NCI-H1105 treated with DMSO at 0.1 percent for 48 hours (cell line): ENCODE measurements around the gene PPARA.

Experiments used
- DNase-seq: peaks from one replicate; lab custom pipeline; 2025; lab: John Stamatoyannopoulos, UW

The PPARA gene

DNA sequence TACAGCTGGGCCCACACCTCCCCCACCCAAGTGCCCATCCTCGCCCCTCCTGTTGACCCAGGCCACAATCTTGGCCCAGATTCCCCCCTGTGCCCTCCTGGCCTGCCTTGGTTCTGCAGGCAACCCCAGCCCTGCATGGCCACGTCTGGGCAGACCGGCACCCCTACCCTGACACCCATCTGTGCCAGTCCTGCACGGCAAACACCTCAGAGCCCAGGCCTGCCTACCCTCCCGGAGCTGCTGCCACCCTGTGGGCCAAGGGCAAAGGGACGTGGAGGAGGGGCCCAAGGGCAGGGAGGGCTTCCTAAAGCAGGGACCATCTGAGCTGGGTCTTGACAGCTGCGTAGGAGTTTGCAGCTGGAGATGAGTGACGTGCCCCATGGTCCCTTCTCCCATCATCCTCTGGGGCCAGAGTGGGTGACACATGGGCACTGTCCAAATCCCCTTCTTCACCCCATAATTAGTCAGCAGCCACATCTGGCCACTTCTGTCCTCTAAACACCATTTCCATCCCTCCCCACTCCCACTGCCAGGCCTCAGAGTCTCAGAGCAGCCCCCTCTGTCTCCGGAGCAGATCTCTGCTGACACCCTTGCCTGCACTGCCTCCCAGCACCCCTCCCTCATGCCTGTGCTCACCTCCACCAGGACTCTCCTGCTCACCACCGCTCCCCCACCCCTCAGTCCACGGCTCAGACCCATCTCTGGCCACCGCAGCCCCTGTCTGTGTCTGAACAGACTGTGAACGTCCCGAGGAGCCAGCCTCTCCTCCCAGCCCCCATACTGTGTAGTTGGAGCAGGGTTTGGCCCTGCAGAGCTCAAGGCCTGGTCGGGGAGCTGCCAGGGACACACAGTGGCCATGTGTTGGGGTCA, 35.6 kb upstream of the PPARA start:
- DNase-seq, result no peak

DNA sequence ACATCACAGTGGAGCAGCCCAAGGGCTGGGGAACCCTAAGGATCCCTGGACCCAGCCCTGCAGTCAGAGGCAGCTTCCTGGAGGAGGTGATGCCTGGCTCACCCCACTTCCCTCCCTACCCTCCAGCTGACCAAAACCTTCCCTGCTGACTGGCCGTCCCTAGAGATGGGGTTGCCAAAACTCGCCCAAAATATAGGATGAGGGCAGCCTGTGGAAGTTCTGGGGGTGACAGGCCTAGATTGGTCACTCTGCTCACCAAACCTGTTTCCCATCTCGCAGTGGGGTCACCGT, 35.0 kb upstream of the PPARA start:
- no peak for DNase-seq

GRCh38 chr22:46115755-46116490, 34.4 kb upstream of the PPARA start:
- no peak for DNase-seq

GRCh38 chr22:46116491-46116958, 33.8 kb upstream of the PPARA start:
- peak; percentile 55 for DNase-seq

DNA sequence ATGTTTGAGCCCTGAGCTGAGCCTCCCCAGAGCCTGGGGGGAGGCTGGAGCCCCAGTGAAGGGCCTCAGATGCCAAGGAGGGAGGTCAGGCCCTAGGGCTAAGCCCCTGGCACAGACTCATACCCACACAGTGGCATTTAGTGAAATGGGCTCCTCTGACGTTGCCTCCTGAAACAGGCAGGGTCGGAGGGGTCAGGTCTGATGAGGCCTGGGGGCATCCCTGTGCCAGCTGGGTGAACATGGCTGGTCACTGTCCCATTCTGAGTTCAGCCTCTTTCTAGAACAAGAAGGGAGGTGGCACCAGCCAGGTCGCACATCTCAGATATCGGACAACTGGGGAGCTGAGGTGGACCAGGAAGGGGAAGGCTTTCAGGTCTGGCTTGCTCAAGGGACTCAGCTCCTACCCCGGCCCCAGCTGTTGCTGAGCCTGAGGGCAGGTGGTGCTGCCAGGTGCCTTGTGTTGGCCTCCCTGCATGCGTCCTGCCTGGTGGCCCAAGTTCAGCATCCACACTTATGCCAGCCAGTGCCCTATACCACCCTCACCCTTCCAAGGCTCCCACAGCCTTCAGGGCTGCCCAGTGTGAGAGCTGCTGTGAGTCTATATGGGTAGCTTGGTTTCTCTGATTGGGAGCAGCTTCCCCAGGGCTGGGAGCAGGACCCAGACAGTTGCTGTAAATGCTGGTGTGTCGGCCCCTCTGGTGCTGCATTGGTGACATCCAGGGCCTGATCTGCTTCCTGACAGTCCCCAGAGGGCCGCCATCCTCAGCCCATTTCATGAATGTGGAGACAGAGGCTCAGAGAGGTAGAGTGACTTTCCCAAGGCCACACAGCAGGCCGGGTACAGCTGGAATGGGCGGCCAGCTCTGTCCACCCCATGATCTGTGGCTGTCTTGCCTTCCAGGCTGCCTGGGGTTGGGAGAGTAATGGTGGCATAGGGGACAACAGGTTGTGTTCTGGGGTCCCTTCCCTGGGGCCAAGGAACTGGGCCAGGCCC, 32.8 kb upstream of the PPARA start:
- no peak for DNase-seq

GRCh38 chr22:46119093-46119728, 31.1 kb upstream of the PPARA start:
- DNase-seq, result no peak

DNA sequence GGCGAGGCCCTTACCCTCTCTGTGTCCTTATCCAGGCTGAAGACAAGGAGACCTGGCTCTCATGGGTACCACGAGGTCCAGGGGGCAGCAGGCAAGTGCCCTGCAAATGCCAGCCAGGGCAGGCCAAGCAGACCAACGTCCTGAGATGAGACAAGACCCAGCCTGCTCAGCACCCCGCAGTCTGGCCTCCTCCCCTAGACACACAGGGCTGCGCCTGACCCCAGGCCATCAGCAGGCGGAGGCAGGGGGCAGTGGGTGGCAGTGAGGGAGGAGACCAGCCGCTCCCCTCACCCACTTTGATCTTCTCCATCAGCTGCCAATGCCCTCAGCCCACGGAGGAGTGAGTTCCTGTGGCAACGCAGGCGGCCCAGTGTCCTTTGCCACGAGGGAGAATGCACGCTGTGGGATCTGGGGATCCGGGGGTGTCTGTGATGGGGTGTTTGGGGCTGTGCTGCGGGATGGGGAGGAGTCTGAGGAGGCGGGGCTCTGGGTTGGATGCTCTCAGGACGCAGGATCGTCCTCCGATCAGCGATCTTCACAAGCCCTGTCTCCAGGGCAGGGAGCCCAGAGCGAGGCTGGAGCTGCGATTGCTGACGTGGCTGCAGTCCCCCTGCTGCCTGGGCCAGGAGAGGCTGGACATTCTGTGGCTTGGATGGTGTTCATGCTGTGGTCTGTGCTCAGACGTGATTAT, 30.5 kb upstream of the PPARA start:
- no peak for DNase-seq

DNA sequence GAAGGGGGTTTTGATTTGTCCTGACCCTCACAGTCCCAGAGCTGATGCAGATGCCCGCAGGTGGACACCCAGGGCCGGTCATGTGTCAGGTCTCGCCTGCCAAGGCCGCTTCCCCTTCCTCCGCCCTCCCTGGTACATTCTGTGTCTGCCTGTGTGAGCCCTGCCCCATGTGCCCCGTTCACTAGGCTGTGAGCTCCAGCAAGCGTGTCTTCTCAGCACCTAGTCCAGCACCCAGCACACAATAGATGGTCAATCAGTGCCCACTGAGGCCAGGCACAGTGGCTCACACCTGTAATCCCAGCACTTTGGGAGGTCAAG, 29.9 kb upstream of the PPARA start:
- DNase-seq, result no peak

GRCh38 chr22:46121079-46121478, 29.2 kb upstream of the PPARA start:
- DNase-seq, result no peak

GRCh38 chr22:46121523-46122287, 28.6 kb upstream of the PPARA start:
- no peak for DNase-seq

DNA sequence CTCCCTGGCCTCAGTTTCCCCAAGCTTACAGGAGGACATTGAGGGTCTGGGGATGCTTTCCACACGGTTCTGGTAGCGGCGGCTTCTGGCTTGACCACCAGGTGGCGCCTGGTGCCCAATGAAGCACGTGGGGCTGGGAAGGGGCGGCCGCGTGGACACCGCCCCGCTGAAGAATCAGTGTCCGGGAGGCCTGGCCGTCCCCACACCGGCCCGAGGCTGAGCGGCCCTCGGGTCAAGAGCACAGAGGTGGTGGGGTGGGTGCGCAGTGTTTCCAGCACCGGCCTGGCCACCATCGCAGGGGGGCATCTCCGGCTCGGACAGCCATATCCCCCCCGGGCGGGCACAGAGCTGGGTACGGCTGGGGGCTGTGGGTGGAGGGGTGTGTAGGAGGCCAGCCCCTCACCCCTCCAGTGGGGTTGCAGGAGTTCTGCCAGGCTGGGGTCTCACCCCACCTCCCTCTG, 27.8 kb upstream of the PPARA start:
- peak; percentile 16 for DNase-seq

- DNase-seq, result no peak
Measured at GRCh38 chr22:46122980-46123693, 27.2 kb upstream of the PPARA start.

GRCh38 chr22:46123694-46124382, 26.5 kb upstream of the PPARA start:
- no peak for DNase-seq

DNA sequence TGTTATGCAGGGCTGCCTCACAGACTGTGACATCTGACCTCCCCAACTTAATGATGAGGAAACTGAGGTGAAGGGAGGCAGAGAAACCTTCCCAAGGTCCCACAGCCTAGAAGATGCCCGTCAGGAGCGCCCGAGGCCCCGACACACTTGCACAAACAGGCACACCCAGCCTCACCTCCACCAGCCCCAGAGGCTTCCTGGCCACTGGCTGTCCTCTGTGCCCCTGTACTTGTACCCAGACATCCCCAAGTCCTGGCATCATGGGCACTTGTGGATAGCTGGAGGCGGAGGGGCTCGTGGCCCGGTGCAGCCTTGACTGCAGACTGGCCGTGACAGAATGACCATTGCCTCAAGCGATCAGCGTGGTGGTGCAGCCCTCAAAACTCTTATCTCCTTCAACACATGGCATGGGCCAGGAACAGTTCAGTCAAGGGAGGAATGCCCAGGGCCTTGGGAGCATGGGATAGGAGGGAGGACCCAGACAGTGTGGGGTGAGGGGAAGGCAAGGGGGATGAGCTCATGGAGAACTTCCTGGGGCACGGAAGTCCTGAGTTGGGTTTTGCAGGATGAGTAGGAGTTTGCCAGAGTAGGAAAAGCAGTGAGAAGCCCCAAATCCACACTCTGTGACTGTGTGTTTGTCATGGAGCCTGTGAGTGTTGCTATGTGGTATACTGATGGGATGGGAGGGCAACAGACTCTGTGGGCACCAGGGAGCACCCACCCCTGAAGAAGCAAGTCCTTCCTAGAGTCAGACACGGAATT, 25.8 kb upstream of the PPARA start:
- DNase-seq, result no peak

- DNase-seq, result no peak
Measured at GRCh38 chr22:46125311-46125710, 25.0 kb upstream of the PPARA start.

DNA sequence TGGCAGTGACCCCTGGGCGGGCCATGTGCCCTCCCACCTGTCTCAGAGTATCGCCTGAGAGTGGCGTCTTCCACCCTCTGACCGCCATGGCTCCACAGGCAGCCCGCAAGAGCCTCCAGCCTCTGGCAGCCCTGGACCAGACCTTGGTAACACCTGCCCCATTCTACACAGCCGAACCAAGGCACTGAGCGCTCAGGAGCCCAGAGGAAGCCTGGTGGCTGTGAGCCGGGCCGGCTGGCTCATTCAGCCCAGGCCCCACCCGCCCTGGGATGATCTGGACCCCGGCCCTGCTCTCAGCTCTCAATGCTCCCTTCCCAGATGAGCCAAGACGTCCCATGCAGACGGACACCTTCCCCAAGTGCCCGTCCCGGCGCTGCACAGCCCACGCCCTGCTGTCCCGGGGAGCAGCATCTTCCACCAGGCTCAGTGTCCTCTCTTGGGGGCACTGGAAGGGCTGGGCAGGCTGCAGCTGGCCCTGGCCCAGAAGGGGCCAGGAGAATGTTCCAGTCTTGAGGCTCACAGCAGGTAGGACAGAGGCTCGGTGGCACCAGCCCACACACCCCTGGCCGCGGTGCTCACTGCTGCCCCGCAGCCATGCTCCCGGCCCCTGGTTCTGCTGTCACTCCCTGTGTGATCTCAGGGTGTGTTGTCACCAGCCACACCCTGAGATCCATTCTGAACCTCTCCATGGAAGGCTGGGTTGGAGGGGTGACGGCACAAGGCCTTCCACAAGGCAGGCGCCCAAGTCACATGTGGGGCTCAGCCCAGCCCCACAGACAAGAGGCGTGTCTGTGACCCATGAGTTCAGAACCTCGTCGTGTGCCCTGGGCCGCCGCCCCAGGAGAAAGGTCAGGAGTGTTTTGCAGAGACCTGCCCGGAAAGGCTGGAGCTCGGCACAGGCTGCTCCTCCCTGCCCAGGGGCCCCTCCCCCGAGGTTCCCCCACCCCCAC, 24.2 kb upstream of the PPARA start:
- no peak for DNase-seq

- no peak for DNase-seq
Measured at GRCh38 chr22:46126853-46127385, 23.4 kb upstream of the PPARA start.
